ENCODE data around the gene ARHGAP15.

ARHGAP15 gene

DNA sequence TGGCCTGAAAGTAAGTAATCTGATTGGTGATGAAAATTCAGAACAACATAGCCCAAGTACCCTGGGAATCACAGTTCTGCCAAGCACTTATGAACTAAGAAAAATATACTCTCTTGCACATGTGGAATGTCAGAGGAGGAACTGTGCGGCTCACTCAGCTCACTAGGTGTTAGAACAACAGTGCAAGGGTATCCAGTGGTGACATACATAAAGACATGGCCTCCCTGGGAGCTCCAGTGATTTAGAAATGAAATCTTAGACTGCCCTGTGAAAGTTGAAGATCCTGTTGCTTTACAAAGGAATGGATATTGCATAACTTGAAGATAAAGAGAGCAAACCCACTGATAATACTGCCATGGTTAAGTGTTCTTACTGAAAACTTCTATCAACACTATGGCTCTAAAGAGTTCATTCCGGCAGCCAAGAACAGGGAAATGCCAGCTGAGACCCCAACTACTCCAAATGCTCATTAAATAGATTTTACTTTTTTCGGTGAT is 246.2 kb downstream of the ARHGAP15 start:
- H3K27ac ChIP-seq = no peak overlapping the region
- ChIA-PET CTCF (interaction anchor here (0.5 to 1.1 kb wide), 3 partner anchors 17 to 36 kb away, joined by 3 to 5 read pairs (median 3); no protein-coding TSS in a partner anchor), POLR2A (ENCODE audit: low non-redundant PET) (no interaction called here)
- TF ChIP-seq, protein P1, sequence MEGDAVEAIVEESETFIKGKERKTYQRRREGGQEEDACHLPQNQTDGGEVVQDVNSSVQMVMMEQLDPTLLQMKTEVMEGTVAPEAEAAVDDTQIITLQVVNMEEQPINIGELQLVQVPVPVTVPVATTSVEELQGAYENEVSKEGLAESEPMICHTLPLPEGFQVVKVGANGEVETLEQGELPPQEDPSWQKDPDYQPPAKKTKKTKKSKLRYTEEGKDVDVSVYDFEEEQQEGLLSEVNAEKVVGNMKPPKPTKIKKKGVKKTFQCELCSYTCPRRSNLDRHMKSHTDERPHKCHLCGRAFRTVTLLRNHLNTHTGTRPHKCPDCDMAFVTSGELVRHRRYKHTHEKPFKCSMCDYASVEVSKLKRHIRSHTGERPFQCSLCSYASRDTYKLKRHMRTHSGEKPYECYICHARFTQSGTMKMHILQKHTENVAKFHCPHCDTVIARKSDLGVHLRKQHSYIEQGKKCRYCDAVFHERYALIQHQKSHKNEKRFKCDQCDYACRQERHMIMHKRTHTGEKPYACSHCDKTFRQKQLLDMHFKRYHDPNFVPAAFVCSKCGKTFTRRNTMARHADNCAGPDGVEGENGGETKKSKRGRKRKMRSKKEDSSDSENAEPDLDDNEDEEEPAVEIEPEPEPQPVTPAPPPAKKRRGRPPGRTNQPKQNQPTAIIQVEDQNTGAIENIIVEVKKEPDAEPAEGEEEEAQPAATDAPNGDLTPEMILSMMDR (conservative IDR thresholded peaks at IDR 0.05; ENCODE audit: low read depth) = no peak
- no peak for DNase-seq (ENCODE audit: low spot score)

DNA sequence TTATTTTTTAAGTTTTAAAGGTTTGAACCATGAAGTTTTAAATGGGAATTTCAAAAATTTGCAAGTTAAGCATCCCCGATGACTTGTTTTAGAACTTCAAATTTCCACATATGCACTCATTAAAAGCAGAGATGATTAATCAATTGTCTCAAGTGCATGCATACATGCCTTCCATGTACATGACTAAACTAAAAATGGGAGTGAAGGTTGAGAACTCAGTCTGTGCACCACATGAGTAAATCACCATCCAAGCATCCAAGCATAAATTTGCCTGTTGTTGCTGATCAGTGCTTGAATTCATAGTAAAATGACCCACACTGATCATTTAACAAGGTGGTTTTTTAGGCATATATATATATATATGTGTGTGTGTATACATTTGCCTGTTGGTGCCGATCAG is 249.8 kb downstream of the ARHGAP15 start:
- H3K27ac ChIP-seq = no peak overlapping the region
- POLR2A ChIA-PET (ENCODE audit: low non-redundant PET) = no interaction called here
- CTCF ChIA-PET = no interaction called here
- TF ChIP-seq, protein P1 (conservative IDR thresholded peaks at IDR 0.05; ENCODE audit: low read depth) = no peak
- DNase-seq (ENCODE audit: low spot score) = no peak

DNA sequence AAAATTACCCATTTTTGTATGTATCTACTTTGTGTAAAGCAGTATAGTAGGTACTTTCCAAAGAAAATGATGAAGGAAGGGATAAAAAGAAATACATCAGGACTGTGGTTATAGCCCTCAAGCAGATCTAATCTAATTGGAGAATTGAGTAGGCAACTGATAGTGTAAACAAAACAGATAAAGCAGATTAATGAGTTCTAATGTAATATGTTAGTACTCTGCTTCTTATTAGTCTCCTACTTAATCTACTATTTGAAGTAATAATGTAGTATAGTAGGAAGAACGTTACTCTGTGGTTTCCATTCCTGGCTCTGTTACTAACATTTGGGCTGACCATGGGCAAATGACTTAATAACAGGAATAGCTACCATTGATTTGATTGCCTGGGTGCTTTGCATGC is 250.7 kb downstream of the ARHGAP15 start:
- ChIA-PET CTCF (no interaction called here), POLR2A (ENCODE audit: low non-redundant PET) (no interaction called here)
- TF ChIP-seq, protein P1 (conservative IDR thresholded peaks at IDR 0.05; ENCODE audit: low read depth) = no peak
- no peak overlapping the region for H3K27ac ChIP-seq
- DNase-seq (ENCODE audit: low spot score) = no peak

GRCh38 chr2:143382573-143382972 is 253.4 kb downstream of the ARHGAP15 start:
- no peak overlapping the region for H3K27ac ChIP-seq
- ChIA-PET CTCF (interaction anchor here (0.6 to 0.7 kb wide), 2 partner anchors 14 to 544 kb away, joined by 5 to 6 read pairs; no protein-coding TSS in a partner anchor), POLR2A (ENCODE audit: low non-redundant PET) (no interaction called here)
- TF ChIP-seq, protein P1 (conservative IDR thresholded peaks at IDR 0.05; ENCODE audit: low read depth) = no peak
- DNase-seq (ENCODE audit: low spot score) = no peak

DNA sequence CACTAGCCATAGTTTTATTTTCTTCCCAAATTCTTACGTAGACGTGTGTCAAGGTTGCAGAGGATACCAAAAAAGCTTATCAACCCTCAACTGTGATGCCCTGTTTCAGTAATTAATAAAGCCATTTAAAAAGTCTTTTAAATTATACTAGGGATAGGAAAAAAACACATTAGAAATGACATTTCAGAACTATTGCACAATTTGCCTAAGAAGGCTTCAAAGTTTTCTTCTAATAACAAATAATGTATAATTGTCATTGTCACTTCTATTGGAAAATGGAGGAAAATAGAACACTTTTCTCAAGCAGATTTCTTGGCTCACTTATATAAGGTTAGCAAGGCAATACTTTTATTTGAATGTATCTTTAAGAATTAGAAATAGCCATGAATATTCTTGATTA is 253.8 kb downstream of the ARHGAP15 start:
- TF ChIP-seq, protein P1 (conservative IDR thresholded peaks at IDR 0.05; ENCODE audit: low read depth) = no peak
- no peak overlapping the region for H3K27ac ChIP-seq
- ChIA-PET CTCF (interaction anchor here (0.6 kb wide), 1 partner anchor 544 kb away, joined by 6 read pairs; no protein-coding TSS in a partner anchor), POLR2A (ENCODE audit: low non-redundant PET) (no interaction called here)
- no peak for DNase-seq (ENCODE audit: low spot score)

DNA sequence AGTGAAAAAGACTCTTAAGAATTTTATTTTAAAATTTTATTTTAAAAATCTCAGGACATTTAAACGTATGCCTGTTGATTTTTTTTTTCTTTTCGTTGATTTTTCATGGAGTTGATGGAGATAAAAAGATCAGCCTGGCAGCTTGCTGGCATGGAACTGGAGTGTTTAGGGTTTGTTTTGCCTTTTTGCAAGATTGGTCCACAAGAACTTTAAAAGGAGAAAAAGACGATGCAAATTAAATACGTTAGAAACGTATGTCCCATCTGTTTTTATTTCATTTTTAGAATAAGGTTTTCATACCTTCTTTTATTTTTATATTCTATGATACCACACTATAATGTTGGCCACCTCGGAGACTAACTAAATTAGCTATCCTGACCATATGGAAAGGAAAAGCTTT is 254.9 kb downstream of the ARHGAP15 start:
- TF ChIP-seq, protein P1 (conservative IDR thresholded peaks at IDR 0.05; ENCODE audit: low read depth) = no peak
- ChIA-PET CTCF (interaction anchor here (0.5 kb wide), 1 partner anchor 177 kb away, joined by 3 read pairs; no protein-coding TSS in a partner anchor), POLR2A (ENCODE audit: low non-redundant PET) (no interaction called here)
- no peak overlapping the region for H3K27ac ChIP-seq
- no peak for DNase-seq (ENCODE audit: low spot score)

All from RWPE1 (cell line).